Erythroblast (primary cell): ENCODE measurements around the gene SCN9A.

Experiments used
- DNase-seq, 2 experiments: peaks; one replicate each; lab custom pipeline; 2025; lab: John Stamatoyannopoulos, UW
- GATA1 ChIP-seq: IDR thresholded peaks from 2 replicates; pipeline ENCODE4 v1.6.1; 2011; ENCODE audit warnings: low read depth, mild to moderate bottlenecking, control low read depth, low read length, moderate library complexity
- POLR2A ChIP-seq: IDR thresholded peaks from 2 replicates; pipeline ENCODE4 v1.6.1; 2011; ENCODE audit warnings: mild to moderate bottlenecking, low read length

SCN9A gene

GRCh38 chr2:166184789-166185188 is 191.0 kb downstream of the SCN9A start:
- no peak for DNase-seq
- no peak for TF ChIP-seq GATA1
- no peak for TF ChIP-seq POLR2A

DNA sequence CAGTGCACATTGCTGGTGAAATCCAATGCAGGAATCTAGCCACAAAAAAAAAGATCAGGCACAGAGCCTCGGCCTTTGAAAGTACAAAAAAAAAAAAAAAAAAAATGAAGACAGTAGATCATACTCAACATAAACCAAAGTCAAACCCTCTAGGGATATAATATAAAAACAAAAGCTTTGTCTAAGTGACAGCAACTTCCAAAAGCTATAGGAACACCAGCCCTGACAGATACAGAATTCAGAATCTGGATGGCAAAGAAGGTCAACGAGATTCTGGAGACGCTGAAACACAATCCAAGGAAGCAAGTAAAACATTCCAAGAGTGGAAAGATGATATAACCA is 194.0 kb downstream of the SCN9A start:
- no peak for DNase-seq
- TF ChIP-seq GATA1, result no peak
- TF ChIP-seq POLR2A, result no peak

- TF ChIP-seq GATA1, result no peak
- TF ChIP-seq POLR2A, result no peak
- DNase-seq, result peak; percentile 17 to 52
Observed at GRCh38 chr2:166180951-166181812, 194.6 kb downstream of the SCN9A start.

- DNase-seq, result no peak
- TF ChIP-seq POLR2A, result no peak
- no peak for TF ChIP-seq GATA1
Observed at GRCh38 chr2:166179201-166179600, 196.5 kb downstream of the SCN9A start.

DNA sequence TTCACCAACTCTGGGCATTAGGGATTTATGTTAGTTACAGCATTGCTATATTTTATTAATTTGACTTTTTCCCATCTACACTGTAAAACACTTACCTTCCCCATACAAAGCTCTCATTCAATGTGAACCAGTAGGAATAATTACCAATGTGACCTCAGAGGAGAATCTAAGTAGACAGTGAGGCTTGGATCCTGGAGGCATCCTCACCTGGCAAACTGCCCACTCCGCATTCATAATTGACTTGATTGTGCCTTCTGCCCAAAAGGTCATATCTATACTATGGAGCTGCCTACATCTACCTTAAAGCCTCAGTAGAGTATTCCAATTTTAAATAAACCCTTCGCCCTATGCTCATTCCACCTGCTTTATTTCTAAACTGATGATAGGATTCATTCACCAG is 202.5 kb downstream of the SCN9A start:
- DNase-seq, result no peak
- no peak for TF ChIP-seq GATA1
- no peak for TF ChIP-seq POLR2A

- TF ChIP-seq POLR2A (no peak), GATA1 (no peak)
- DNase-seq, result no peak
Observed at GRCh38 chr2:166171216-166171615, 204.5 kb downstream of the SCN9A start.

GRCh38 chr2:166170356-166170755 is 205.4 kb downstream of the SCN9A start:
- no peak for DNase-seq

GRCh38 chr2:166167449-166167848 is 208.3 kb downstream of the SCN9A start:
- no peak for TF ChIP-seq POLR2A
- no peak for TF ChIP-seq GATA1
- DNase-seq, result no peak

More at GRCh38 chr2:166170356-166170755, 205.4 kb downstream of the SCN9A start:
- TF ChIP-seq GATA1 (no peak), POLR2A (no peak)

DNA sequence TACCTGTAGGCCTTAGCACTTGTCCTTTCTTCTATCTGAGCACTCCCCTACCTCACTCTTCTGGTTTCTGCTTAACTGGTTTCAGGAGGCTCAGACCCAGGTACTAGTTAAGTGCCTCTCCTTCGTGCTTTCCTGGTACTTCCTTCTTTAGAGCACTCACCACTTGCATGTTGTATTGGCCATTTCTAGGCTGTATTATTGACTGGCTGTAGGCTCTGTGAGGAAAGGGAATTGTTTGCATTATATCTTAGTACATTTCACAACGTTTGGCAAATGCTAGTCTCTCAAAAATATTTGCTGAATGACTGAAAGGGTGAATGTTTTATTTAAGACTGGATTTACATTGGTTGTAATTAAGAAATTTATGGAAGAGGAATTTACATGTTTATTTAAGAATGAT is 212.0 kb downstream of the SCN9A start:
- TF ChIP-seq POLR2A (no peak), GATA1 (no peak)
- DNase-seq, result no peak

DNA sequence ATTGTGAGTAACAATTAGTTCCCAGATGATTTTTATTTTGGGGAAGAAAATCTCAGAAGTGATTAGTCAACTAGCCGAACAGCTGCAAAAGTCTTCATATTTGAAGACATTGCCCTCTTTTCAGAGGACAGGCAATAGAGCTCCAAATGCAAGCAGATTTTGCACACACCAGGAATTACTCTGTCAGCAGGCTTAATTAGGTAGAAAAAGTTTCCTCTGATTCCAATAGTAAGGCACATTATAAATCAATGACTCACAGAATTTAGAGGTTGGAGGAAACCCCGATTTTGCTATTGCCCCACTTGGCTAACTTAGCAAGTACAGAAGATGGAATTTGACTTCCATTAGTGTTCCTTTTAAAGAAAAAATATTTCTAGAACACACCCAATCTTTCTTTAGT is 217.2 kb downstream of the SCN9A start:
- TF ChIP-seq POLR2A, result no peak
- TF ChIP-seq GATA1, result no peak
- DNase-seq, result no peak

DNA sequence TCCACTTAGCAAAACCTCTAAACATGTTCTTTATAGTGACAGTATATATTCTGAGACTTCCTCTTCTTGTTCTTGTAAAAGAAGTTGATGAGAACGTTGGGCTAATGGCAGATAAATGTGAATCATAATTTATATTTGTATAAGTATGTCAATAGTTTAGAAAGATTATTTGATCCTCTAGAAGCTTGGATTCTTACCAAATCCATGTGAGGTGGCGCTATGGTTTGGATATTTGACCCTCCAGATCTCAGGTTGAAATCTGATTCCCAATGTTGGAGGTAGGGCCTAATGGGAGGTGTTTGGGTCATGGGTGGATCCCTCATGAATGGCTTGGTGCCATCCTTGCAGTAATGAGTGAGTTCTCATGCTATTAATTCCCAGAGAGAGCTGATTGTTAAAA is 218.2 kb downstream of the SCN9A start:
- no peak for TF ChIP-seq GATA1
- no peak for TF ChIP-seq POLR2A
- DNase-seq, result no peak

DNA sequence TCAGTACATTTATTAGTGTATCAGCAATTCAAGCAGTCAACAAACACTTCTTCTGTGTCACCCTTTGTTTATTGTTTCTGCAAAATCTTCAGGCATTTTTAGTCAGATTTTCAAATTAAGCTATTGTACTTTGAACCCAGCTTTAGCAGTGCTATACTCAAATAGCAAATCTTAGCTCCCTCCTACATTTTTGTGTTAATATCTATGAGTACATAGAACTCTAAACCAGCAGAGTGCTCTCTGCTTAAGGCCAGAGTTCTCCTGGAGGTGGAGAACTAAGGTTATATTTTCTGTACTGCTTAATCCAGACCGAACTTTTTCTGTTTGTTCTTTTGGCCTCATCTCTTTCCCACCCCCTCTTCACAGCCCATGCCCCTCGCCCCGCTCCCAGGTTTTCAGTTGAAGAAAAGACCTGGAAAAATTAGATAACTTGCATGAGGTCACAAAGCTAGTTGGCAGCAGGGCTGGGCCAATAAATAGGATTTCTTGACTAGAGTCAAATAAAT is 218.7 kb downstream of the SCN9A start:
- TF ChIP-seq POLR2A (no peak), GATA1 (no peak)
- no peak for DNase-seq

DNA sequence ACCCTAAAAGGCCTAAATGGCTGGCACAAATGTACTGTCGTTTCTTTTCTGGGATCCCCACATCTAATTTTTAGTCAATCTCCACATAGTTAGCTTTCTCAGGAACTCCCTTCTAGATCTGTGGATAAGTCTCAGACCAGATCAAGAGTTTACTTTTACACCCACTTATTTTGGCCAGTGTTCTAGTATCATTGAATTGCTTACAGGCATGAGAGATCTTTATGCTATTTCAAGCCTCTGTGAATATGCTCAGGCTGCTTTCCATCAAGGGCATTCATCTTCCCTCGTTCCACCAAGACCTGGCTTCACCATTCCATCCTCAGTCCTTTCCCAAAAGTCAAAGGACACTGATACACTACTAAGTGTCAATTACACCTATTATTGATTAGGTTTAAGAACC is 220.2 kb downstream of the SCN9A start:
- DNase-seq, result no peak
- TF ChIP-seq GATA1, result no peak
- no peak for TF ChIP-seq POLR2A

- TF ChIP-seq POLR2A, result no peak
- no peak for TF ChIP-seq GATA1
- DNase-seq, result no peak
Observed at GRCh38 chr2:166154685-166155338, 220.9 kb downstream of the SCN9A start.
